Hematopoietic multipotent progenitor cell treated with erythropoietin and hydrocortisone succinate and interleukin-3 and kit ligand, for 4 days (in vitro differentiated cells): ENCODE data around the gene SCML2.
"Not testable (repeated sequence)": the region's sequence is repeated elsewhere in the genome, so short reads cannot be mapped to it uniquely, and the experiment has no call there.

Source experiments
- DNase-seq: peaks from one replicate; pipeline ENCODE4 v3.0.0-alpha.2; 2015

The SCML2 gene

DNA sequence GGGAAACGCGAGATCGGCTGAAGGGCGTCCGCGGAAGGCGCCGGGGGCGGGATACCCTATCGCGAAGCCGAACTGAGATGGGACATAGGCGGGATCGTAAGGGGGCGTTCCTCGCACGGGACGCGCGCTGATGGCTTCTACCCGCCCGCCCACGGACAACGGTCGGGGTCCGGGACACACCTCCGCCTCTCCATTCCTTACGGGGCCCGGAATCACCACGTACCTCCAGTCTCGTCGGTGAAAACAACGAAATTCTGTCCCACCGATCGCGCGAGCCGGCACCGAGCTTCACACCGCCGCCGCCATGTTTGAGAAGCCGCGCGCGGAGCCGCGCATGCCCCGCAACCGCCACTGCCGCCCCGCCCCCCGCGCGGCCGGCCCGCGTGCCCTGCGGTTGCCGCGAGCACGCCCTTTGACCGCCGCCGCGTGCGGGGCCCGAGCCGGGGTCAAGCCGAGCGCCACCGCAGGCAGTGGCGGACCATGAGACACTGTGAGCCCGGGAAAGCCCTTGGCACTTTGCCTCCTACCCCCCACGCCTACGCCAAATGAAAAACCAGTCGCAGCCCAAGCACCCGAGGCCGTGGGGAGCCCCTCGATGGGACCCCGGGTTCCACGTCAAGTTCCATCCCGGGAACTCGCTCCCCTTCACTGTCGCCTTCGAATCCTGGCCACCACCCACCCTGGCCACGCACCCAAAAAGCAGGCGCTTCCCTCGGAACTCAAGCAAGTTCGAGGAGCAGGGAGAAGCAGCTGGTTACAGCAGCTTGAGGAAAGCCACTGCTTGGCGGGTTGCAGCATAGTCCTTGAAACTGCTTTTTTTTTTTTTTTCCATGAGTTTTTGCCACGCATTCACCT, at the start of gene SCML2:
Gene SCML2 (minus strand): TSS at position 320 of the 855 bp plus-strand sequence. CDS start 20,617 bp downstream, outside the sequence.
- DNase-seq = peak; percentile 62

DNA sequence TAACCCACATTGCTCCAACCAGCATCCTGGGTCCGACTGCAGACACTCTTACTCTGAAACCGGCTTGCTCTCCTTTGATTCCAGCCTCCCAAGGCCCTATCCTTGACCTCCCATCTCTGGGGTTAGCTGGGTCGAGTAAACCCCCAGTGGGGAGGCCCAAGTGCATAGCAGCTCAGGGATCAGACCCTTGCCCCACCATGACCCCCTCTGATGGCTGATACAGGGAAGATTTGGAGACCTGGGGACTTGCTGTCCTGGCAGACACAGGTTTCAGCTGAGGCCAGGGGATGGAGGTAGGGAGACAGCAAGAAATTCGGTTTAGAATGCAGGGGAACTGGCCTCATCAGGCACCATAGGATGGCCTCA, 47.3 kb upstream of the SCML2 start:
- no peak for DNase-seq

DNA sequence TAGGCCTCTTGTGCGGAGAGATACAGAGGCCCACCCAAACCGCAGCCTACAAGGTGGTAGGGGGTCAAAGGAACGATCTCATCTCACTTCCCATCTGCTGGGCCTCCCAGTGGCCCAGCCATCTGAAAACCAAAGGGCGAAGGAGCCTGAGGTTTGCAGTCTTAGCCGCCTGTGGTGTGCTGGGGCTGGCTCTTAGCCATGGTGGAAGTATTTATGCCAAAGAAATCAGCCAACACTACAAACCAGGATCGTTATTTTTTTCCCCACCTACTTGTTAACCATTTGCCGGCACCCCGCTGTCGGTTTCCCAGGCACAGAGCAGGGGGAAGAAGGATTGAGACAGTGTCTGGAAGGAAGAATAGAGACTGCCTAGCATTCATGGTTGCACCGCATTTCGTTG, 40.0 kb upstream of the SCML2 start:
- DNase-seq = no peak

DNA sequence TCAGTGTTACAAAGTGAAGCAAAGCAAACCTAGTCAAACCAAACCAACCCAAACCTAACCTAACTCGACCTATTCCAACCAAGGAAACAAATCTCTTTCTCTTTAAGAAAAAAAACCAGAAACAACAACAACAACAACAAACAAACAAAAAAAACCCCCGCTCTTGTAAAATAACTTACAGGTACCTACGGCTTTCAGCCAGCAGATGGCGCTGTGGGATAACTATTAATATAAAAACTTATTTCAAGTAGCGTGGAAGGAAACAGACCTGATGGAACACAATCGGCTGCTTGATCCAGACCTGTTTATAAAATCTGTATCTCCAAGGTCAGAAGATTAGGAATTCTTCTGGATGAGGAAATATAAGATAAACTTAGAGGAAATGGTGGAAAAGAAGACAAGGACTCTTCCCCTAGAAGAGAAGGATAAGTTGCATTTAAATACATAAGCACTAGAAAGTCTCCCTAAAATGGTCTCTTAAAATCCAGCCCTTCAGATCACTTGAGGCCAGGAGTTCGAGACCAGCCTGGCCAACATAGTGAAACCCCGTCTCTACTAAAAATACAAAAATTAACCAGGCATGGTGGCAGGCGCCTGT, 36.6 kb upstream of the SCML2 start:
- DNase-seq = peak; percentile 72

DNA sequence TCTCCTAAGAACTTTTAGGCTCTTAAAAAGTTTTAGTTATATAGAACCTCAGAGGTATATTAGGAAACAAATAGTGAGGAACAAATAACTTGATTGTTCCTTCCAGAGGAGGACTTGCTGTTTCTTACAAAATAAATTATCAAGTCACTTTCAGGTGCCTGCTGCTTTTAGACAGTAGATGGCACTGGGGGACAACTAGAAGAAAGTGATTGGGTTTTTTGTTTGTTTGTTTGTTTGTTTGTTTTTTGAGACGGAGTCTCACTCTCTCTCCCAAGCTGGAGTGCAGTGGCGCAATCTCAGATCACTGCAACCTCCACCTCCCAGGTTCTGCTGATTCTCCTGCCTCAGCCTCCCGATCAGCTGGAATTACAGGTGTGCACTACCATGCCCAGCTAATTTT, 35.5 kb upstream of the SCML2 start:
- DNase-seq = peak; percentile 15

DNA sequence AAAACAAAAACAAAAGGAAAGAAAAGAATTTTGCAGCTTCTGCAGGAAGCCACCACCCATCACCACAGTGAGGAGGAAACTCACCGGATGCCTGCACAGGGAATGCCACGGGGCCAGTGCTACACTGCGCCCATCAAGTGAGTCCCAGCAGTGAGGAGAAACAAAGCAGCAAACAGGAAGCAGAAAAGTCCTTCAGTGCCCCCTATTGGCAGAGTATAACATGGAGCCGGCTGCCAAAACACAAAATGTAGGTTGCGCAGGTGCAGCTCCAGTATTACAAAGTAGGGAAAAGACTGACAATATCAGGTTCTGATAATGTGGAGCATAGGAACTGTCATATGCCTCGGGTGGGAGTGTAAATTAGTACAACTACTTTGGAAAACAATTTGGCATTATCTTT, 23.3 kb upstream of the SCML2 start:
- DNase-seq = peak; percentile 57

DNA sequence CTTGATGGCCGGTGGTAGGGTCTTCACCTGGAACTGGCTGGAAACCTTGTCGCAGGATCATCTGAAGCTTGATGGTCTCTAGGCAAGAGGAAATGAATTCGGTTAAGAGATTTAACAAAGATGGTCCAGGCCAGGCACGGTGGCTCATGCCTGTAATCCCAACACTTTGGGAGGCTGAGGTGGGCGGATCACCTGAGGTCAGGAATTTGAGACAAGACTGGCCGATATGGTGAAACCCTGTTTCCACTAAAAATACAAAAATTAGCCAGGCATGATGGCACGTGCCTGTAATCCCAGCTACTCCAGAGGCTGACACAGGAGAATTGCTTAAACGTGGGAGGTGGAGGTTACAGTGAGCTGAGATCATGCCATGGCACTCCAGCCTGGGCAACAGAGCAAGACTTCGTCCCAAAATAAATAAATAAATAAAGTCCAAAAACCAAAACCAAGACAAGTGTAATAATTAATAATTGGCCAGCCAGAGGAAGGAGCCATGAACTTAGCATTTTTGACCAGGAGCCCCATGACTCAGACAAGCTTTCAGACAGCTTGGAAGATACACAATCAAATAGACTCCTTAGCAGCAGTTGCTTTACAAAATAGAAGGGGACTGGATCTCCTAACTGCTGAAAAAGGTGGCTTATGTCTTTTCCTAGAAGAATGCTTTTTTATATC, 20.8 kb upstream of the SCML2 start:
- DNase-seq = not testable (repeated sequence)

DNA sequence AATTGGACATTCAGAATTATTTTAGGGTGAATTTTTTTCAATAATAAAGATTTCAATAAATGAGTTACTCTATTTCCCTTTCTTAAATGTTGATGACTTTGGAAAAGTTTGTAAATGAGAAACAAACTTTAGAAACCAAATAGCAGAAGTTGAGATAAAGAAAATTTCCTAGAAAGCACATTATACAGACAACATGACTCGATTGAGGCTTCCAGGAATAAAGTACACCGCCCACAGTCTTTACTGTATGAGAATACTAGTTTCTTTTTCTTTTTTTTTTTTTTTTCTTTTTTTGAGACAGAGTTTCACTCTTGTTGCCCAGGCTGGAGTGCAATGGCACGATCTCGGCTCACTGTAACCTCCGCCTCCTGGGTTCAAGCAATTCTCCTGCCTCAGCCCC, 14.6 kb upstream of the SCML2 start:
- DNase-seq = peak; percentile 44

DNA sequence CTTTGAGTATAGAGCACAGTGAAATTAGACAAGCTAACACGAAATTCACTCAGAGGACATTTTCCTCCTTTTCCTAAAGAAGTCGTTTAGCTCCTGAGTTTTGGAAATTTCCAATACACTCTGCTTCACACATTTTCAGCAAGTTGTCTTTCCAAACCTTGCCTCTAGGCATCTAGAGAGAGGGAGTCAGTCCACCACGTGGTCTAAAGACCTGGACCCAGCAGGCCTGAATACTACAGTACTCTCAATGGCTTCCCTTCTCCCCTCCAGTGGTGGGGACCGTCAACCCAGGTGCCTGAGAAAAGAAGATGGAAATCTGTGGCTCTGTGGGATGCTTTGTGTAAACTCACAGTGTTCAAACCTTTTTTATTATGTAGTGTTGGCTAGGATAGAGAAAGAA, 13.9 kb upstream of the SCML2 start:
- no peak for DNase-seq

DNA sequence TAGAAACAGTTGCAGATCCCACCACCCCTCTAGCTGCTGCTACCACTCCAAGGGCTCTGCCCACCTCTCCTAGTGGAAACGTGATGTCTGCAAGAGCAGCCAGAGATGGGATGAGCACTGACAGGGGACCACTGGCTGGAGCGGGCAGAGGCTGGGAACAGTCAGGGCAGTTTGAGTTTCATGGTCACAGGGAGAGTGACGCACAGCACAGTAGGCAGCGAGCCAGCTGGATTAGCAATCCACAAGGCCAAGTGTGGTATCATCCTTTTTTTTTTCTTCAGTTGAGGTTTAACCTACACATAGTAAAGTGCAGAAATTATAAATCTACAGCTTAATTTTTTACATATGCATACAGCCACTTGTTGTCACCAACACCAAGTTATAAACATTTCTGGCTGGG, 6.4 kb upstream of the SCML2 start:
- no peak for DNase-seq

DNA sequence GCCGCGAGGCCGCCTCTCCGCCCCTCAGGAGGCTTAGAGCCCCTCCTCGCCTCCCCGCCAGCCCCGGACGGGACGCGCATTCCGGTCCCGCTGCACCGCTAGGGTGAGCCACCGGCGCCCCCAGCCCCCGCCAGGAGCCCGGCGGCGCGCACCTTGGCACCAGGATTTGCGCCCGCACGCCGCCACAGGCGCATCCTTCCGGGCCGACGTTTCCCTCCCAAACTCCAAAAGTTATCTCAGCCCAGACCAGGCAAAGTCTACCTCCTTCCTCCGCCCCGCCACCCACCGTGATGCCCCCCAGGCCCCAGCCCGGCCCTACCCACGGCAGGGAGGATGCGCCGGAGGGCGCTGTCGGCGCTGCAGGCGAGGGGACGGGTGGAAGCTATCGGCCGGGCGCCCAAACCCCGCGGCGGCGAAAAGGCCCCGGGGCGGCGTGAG, 538 bp downstream of the SCML2 start:
- peak; percentile 41 for DNase-seq

DNA sequence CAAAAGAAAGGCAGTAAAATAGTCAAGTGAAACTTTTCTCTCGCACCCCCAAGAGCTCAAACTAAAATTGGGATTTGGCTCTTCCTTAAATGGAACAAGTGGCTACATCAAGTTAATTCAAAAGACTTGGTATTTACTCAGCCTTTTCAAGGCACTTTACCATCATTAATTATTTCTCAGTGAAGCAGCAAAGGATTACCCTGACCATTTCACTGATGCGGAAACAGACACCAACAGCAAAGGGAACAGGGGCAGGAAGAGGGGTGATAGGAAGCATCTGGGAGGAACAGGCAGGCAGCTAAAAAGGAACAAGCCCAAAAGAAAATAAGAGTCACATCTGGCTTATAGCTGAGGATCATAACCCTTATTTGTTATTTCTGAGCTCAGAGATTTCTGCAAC, 2.7 kb downstream of the SCML2 start:
- DNase-seq = peak; percentile 57

DNA sequence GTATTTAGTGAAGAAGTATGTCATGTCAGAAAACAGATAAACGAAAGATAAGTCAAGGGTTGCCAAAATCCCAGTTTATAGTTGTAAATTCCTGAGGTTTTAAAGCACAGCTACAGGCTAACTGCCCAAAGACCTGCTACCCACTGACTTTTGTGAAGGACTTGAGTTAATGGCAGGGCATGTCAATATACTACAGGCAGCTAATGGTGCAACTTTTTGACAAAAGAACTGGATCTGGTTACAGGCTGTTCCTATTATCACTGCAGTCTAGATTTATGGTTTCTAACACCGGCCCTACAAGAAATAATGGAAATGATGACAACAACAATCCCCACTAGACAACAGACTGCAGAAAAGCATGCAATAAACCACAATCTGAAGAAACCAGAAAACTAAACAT, 6.4 kb downstream of the SCML2 start:
- DNase-seq = no peak

DNA sequence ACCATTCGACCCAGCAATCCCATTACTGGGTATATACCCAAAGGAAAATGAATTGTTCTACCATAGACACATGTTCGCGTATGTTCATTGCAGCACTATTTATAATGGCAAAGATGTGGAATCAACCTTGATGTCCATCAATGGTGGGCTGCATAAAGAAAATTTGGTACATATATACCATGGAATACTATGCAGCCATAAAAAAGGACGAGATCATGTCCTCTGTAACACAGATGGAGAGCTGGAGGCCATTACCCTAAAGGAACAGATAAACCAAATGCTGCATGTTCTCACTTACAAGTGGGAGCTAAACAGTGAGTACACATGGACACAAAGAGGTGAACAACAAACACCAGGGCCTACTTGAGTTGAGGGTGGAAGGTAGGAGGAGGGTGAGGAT, 45.1 kb downstream of the SCML2 start:
- no peak for DNase-seq

DNA sequence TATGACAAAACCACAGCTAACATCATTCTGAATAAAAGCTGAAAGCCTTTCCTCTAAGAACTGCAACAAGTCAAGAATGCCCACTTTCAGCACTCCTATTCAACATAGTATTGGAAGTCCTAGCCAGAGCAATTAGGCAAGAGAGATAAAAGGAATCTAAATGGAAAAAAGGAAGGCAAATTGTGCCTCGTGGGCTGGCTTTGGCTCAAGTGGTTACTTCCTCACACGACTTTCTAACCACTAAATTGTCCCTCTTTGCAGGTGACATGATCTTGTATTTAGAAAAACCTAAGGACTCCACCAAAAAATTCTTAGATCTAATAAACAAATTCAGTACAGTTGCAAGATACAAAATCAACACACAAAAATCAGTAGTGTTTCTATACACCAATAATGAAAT, 57.2 kb downstream of the SCML2 start:
- DNase-seq = peak; percentile 27

DNA sequence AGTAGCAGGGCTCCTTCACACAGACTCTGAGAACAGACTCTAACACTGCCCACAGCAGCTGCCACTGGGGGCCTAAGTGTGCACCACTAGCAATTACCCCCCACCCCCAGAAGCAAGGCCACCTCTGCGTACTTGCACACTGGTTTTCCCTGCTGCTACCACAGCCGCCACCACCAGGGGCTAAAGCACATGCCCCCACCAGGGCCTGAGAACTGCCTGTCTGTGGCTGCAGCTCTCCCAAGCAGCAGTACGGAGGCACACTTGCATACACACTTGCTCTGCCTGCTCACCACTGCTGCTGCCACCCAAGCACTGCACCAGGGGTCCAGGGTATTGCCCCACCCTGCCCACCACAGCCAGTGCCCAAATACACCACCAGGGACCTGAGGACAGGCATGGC, 59.6 kb downstream of the SCML2 start:
- no peak for DNase-seq

DNA sequence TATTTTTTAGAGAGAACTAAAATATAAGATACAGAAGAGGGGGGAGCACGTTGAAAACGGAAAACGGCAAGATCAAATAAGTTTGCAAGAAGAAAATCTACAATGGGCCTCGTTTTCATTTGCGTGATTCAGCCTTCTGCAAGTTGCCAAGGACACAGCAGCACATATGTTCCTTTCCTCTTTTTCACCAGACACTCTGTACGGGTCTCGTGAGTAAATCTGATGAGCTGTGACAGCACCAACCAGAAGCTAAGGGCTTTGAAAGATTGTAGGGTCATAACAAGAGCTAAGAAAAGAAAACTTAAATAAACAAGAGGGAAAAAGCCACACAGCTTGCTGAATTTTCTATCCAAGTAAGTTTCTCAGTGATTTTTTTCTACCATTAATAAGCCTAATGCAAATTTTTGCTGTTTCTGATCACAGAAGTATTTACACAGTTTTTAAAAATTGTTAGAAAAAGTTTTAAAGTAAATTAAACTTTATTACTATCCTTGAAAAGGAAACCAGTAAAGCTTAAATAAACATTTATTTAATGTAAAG, 63.4 kb downstream of the SCML2 start:
- DNase-seq = no peak

DNA sequence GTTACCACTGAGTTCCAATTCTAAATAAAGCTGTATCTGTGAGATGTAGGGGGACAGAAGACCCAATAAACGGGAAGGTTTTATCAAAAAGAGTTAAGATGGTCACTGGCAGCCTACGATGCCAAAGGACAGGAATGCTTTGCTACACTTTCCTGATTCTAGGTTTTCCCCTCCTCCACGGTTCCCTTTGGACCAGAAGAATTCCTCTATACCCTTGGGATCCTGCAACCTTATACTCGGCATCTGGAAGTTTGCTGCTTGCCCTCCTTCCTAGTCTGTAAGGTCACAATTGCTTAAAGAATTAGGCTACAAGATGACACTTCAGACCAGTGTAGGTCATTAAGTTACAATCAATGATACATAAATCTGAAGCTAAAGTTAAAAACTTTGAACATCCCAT, 64.3 kb downstream of the SCML2 start:
- no peak for DNase-seq

DNA sequence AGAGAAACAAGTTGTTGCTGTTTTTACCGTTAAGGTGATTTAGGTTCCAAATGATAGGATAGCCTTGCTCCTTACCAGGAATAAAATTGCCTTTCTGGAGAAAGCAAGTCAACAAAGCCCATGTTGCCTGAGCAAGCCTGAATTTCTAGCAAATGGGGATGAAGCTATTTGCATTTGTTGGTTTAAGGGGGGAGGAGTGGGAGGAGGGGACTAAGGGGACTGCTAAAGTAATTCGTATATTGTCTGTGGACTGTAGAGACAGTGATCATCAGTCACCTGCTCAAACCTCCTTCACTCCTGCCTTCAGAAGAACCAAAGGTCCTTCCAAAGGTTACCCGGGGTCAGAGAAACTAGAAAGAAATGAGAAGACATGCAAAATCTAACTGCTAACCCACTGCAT, 65.8 kb downstream of the SCML2 start:
- DNase-seq = no peak

DNA sequence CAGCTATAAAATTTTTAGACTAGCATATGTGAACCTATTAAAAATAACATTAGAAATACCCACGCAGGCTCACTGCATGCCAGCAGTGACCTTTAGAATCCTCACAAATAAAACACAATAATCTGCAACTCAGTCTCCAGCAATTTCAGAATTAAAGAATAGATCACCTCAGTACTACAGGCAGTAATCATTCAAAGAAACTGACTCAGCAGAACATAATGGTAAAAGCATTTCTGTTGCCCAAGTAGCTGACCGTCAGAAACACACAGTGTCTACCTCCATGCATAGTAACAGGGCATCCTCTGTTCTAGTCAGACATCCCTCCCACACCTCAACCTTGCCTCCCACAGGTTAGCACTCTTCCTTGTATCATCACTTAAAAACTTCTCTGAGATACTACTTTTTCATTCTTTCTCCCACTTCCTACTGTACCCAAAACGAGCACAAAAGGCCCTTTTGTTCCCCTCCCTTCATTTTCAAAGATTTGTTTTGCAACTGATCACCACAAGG, 68.1 kb downstream of the SCML2 start:
- no peak for DNase-seq

DNA sequence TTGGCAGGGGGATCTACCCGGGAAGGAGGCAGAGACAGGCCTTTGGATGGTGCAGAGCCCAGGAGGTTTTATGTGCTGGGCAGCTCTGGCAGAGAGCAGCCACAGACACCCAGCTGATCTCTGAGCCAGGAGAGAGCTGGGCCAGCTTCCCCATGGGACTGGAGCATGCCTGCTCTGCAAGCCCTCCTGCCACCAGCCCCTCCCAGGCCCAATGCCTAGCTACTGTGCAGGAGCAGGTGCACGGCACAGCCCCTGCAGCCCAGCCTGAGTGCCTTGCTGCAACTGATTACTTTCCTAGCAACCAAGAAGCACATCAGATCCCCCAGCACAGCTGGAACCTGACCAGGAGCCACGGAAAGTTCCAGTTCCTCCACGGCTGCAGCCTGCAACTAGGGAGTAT, 76.0 kb downstream of the SCML2 start:
- DNase-seq = no peak

DNA sequence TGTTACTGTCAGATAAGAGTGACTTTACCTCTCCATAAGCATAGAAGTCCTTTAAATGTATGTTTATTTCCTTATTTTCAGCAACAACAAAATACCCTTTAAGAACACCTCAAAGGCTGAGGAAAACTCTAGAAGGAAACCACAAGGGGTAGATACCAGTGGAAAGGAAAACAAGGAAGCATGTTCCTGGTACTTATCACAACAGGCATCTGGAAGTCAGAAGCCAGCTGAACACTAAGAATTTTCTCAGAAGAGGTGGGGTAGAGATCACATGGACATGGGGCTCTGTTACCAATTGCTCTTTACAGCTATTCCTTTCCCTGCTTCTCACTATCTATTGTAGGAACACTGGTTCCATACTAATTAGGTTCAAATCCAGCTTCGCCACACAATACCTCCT, 82.3 kb downstream of the SCML2 start:
- DNase-seq = peak; percentile 5

DNA sequence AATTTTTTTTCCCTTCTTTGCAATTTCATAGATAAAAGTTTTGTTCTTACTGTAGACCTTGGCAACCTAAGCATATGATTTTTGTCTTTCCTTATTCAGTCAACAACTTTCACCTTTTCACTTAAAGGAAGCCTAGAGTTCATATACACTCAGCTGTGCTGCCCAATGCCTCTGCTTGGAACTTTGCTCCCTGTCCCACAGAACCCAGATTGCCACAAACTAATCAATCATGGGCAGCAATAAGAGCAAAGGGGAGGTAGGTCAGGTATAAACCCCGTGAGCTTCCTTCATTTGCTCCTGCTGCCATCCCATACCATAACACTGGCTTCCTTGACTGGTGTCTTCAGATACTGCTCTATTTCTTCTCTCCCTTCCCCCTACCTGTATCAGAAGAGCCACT, 82.8 kb downstream of the SCML2 start:
- no peak for DNase-seq

DNA sequence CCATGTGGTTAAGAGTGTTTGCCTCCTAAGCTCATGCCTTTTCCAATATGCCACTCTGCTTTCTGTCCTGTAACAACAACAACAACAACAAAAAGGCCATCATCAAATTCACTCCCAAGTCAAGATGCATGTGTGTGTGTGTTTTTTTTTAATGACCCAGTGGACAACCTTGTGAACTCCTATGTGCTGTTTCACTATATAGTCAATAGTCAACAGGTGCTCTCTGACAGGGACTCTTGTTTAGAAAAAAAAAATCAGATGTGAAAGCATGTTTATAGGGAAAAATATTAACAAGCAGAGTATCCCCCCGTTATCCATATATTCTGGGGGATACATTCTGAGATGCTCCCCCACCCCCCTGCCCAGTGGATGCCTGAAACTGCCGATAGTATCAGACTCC, 83.2 kb downstream of the SCML2 start:
- DNase-seq = no peak
